ELF-1 (cell line): ENCODE results near the gene VBP1.
A peak's percentile ranks its signal among the peaks of the same experiment; 100 is the strongest.
"Not testable (repeated sequence)": the region's sequence is repeated elsewhere in the genome, so short reads cannot be mapped to it uniquely, and the experiment has no call there.

Experiments used
- DNase-seq: peaks from one replicate; pipeline ENCODE4 v3.0.0-alpha.2; 2016; ENCODE audit warnings: low read depth, low spot score

Gene VBP1

GRCh38 chrX:155263854-155264628, 47.8 kb downstream of the VBP1 start, which contains the start of gene RAB39B:
TSS of gene RAB39B (minus strand) at chrX:155264491. CDS start at chrX:155264288, 203 bp downstream.
- peak; percentile 88 for DNase-seq

GRCh38 chrX:155266439-155266838, 50.2 kb downstream of the VBP1 start:
- no peak for DNase-seq

- DNase-seq = not testable (repeated sequence)
These were observed 51.7 kb downstream of the VBP1 start for GRCh38 chrX:155267995-155268394.

- no peak for DNase-seq
These were observed 54.7 kb downstream of the VBP1 start for GRCh38 chrX:155270969-155271368.

- DNase-seq = no peak
These were observed 63.6 kb downstream of the VBP1 start for GRCh38 chrX:155279873-155280272.
